Stimulated activated CD4-positive, alpha-beta T cell treated with anti-CD3 and anti-CD28 coated beads, Interleukin-12 subunit alpha, Interleukin-12 subunit beta, amount 100 ng/mL, for 24 hours (primary cell): Measurements from ENCODE around the gene CTBP2.

ENCODE experiments used
- DNase-seq, 2 experiments: peaks; one replicate each; pipeline ENCODE4 v3.0.0-alpha.2; 2020; ENCODE audit warnings: low read depth in 2 of 2

CTBP2 gene

GRCh38 chr10:125159932-125160855, at the start of gene CTBP2:
TSS of gene CTBP2 (minus strand) at chr10:125160563.
- DNase-seq = no peak

DNA sequence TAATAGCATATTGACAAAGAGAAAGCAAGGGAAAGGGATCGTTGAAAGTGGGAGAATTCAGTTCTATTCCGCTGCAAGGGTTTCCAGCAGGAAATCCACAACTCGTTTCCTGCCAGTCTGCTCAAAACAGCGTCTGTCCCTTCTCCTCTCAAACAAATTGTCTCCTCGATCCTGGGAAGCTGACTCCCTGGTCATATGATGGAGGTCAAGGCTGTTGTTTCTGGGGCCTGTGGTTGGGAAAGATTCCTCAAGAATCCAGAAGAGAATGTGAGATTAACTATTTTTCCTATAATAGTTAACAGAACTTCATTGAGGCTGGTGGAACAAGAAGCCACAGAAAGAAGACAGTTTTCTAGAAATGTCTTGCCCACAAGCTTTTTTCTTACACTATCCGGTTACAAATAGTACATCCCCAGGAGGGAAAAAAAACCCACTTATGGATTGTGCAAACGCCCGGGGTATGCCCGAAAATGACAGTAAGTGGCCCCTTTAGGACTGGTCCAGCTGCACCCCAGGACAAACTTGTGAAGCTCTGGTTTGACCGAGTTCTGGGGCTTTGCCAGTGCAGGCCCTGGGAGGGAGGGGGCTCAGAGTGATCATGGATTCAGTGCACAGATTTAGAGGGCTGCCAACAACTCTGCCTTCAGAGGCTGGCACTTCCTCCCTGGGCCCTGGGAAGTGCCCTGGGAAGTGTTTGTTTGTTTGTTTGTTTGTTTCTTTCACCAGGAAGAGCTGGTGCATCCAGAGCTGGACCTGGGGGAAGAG, 49.4 kb upstream of the CTBP2 start:
- DNase-seq = no peak

DNA sequence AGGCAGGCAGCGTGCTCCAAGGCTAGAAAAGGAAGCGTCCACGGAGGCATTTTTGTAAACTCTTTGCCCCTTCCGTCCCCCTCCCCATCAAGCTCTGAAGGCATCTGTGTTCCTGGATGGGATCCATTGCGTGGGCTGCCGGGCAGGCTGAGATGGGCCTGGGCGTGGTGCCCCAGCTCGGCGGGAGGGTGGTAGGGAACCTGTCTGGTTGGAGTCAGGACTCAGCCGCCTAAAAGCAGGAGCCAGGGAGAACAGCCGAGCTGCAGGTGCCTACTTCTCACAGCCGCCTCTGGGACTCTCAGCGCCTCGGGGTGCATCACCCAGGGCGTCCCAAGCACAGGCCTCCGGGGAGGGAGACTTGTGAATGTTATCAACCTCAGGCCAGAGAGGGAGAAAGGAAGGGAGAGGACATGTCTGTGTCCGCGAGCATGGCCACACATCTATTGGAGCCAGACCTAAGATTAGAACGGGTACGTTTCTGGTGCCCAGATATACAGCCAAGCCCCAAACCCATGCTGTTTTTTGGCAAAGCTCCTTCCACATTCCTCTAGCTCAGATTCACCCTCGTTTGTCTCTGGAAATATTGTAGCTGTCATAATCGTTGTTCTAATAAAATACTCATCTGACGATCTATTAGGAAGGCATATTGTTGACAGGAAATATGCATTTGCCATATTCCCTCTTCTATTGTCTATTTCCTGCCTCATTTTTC, 48.6 kb upstream of the CTBP2 start:
- no peak for DNase-seq

DNA sequence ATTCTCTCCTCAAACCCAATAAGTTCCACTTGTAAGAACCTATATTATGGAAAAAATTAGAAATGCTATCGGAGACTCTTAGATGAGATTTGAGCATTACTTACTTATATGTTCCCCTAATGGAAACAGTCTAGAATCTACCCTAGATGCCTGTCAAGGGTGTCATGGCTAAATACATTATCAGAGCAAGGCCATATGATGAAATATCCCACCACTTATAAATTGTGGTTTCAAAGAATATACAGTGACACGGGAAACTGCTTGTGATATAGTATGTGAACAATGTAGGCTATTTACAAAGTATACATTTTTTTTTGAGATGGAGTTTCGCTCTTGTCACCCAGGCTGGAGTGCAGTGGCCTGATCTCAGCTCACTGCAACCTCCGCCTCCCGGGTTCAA, 46.3 kb upstream of the CTBP2 start:
- DNase-seq = no peak

- DNase-seq = no peak
These were observed 45.1 kb upstream of the CTBP2 start for GRCh38 chr10:125205431-125205830.

GRCh38 chr10:125204400-125204799, 44.0 kb upstream of the CTBP2 start:
- no peak for DNase-seq

DNA sequence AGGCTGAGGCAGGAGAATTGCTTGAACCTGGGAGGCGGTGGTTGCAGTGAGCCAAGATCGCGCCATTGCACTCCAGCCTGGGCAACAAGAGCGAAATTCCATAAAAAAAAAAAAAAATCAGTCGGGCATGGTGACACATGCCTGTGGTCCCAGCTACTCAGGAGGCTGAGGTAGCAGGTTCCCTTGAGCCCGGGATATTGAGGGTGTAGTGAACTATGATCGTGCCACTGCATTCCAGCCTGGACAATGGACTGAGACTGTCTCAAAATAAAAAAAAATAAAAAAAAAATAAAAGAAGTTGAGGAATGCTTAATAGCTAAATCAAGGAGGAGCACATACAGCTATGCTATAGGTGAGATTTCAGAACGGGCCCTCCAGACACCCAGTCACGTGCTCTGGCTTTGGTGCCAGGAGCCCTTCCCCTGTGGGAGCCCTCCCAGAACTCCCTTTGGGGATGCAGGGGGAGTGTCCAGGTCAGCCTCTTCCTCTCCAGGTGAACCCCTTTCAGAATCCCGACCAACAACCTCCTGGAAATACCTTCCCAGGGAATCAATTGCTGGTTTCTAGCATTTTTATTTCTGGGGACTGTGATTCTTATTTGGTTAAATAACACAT, 42.9 kb upstream of the CTBP2 start:
- no peak for DNase-seq

DNA sequence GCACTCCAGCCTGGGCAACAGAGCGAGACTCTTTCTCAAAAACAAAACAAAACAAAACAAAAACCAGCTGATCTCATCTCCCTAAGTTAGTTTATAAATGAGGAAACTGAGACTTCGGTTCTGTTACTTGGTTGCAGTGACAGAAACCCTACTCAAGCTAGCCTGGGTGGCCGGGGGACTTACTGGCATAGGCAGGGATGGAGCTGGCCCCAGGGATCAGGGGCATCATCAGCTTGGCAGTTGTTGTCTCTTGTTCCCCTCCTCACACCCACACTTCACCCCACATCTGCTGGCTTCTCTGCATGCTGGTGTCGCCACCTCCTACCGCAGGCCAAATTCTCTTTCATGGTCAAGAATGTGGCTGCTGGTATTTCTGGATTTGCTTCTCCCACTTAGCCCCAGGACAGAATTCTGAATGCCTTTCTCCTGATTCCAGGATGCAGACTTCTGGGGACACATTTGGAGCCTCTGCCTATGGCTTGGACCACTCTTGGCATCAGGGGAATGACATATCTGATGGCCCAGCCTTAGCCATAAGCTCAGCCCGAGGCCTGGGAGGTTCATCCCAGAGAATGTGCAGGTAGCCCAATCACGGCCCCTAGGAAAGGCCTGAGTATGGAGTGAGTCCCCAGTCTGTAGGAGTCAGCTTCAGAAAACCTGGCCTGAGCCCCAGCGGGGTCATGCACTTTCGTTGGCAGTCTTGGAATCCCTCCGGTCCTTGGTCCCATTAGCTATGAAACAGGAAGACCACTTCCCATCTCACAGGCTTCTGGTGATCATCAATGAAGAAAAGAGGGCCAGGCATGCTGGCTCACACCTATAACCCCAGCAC, 41.6 kb upstream of the CTBP2 start:
- no peak for DNase-seq

DNA sequence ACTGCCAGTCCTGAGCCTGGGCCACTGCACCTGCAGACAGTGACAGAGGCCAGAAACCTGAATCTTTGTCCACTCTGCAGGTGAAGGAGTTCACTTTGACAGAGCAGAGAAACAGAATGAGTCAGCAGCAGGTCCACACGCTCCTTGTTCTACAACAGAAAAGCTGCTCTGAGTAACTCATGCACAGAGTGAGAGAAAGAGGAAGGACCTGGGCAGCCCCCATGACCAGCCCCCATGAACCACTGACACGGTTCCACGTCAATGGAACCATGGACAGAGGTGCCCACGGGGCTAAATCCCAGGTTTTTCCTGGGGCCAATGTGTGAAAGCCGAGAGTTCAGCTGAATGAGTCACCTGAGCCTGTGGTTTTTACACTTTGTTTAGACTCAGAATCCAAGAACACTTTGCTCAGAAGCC, 40.8 kb upstream of the CTBP2 start:
- no peak for DNase-seq

GRCh38 chr10:125200396-125200795, 40.0 kb upstream of the CTBP2 start:
- DNase-seq = no peak

GRCh38 chr10:125199270-125199669, 38.9 kb upstream of the CTBP2 start:
- DNase-seq = no peak

DNA sequence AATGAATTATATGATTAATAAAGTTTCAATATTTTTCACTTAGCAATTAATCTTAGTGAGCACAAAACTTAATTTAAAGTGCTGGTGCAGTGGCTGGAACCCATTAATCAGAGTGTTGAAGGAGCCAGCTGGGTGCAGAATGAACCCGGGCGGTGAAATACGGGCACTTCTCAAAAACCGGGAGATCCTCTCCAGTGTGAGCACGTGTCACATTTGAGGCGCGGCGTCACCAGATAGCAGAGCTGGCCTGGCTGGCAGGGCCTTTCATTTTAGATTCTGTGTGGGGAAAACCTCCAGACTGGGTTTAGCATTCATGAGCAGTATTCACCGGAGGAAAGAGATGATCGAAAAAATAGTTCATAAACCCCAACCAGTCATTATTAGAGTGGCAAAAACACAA, 34.5 kb upstream of the CTBP2 start:
- DNase-seq = no peak

- no peak for DNase-seq
These were observed 33.0 kb upstream of the CTBP2 start for GRCh38 chr10:125193306-125193877.

DNA sequence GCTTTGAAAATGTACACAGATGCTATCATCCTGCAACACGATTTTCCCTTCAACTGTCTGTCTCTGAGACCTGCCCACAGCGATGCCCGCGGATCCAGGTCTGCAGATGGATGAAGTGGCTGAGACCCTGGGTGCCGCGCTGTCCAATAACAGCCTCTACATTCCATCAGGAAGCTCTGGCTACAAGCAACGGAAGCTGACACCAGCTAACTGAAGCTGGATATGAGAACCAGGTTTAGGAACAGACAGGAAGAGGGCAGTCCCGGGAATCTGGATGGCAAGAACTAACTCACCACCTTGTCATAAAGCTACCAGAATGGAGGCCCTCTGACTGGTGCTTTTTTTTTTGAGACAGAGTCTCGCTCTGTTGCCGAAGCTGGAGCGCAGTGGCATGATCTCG, 32.3 kb upstream of the CTBP2 start:
- DNase-seq = no peak

- DNase-seq = no peak
These were observed 31.6 kb upstream of the CTBP2 start for GRCh38 chr10:125192005-125192404.

DNA sequence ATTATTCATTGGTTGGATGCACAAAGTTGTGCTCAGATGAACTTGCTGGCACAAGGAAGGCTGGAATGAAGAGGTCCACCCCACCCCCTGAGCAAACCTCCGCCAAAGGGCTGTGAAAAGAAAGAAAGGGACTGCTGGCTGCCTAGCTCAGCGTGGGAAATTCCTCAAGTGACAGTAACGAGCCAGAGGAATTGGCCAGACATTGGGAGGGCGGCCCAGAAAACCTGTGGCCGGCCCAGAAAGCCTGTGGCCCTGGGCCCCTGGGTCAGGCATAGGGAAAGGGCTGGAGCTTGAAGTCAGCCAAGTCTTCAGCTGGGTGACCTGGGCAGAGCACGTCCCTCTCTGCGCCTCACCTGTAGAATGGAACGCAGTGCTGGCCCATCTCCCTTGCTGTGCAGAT, 30.6 kb upstream of the CTBP2 start:
- no peak for DNase-seq

DNA sequence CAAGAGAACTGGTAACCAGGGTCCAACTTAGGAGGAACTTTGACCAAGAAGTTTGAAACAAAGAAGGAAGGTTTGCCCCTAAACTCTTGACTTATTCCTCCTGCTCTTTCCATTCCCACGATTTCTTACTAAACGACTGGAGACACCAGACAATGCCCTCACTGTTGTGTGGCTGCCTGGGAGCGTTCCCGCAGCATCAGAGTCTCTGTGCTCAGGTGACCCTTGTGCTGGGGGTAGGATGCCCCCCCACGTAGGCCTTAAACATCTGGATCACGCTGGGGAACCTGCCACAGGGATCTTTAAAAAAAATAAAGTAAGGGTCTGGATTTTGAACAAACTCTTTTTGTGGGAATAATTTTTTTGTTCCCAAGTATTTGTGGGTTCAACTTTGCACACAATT, 30.1 kb upstream of the CTBP2 start:
- no peak for DNase-seq

DNA sequence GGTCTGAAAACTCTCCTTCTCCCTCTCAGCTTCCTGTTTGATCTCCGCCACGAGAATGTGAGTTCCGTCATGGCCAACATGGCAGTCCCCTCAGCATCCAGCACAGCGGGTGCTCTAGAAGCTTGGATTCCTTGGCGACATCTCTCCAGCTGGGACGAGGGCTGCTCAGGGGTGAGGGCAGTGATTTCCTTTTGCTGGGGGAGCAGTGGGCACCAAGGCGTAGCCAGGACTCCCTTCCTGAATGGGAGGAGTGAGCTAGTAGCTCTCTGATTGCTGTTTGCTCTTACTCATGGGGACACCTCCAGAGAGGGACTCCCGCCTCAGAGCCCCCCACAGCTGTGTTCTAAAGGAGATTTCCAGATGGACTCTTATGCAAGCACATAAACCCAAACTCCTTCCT, 28.8 kb upstream of the CTBP2 start:
- DNase-seq = no peak

GRCh38 chr10:125187238-125188194, 27.2 kb upstream of the CTBP2 start:
- no peak for DNase-seq
